ENCODE data around the gene KRTAP4-3. TPM values are rescaled to one million over a fixed set of nuclear protein-coding genes. Genes with fewer than 3 reads are reported as not detected.

KRTAP4-3 gene
- polyA plus RNA-seq, 3 donors, result not detected

- DNase-seq, result no peak
- TF ChIP-seq CTCF (IDR thresholded peaks at IDR 0.05), result no peak
- Histone ChIP-seq H4K20me1 (ENCODE audit: insufficient read depth, low read length) (no peaks in the 10 kb centered on the region), H3K27me3 (ENCODE audit: control insufficient read depth in 2 of 2, insufficient read depth in 2 of 2, low read length in 2 of 2) (no peaks in the 10 kb centered on the region), H3K9me3 (replicated peaks in 1 of 2; ENCODE audit: control insufficient read depth in 1 of 2, insufficient read depth in 1 of 2, low read length in 2 of 2) (no peaks in the 10 kb centered on the region), H3K4me2 (replicated peaks; ENCODE audit: extremely low read depth, low read length, poor library complexity, severe bottlenecking) (no peak overlapping the region), H3K4me3 (replicated peaks in 1 of 3; ENCODE audit: low read depth in 2 of 3, low read length in 3 of 3) (no peak overlapping the region), H3K79me2 (ENCODE audit: insufficient read depth, low read length) (no peaks in the 10 kb centered on the region), H3K9ac (ENCODE audit: insufficient read depth, low read length, poor library complexity, severe bottlenecking) (no peak overlapping the region), H3K36me3 (replicated peaks in 1 of 2; ENCODE audit: control insufficient read depth in 1 of 2, insufficient read depth in 2 of 2, low read length in 2 of 2) (no peaks in the 10 kb centered on the region), H2AFZ (ENCODE audit: insufficient read depth, low read depth, low read length, poor library complexity, severe bottlenecking) (no peak overlapping the region), H3K4me1 (ENCODE audit: control insufficient read depth in 1 of 2, insufficient read depth in 2 of 2, low read length in 2 of 2) (no peaks in the 10 kb centered on the region), H3K27ac (ENCODE audit: low read depth in 1 of 2, low read length in 2 of 2) (no peak overlapping the region)
- peaks cover 2 to 23% (median 9%) of the 10 kb centered on the region in 3 donors for H3K27me3 Mint-ChIP-seq (ENCODE audit: low read depth in 3 of 3)
- H3K4me3 Mint-ChIP-seq, result no peak overlapping the region
- no peaks in the 10 kb centered on the region for H3K4me1 Mint-ChIP-seq
- peaks cover 0 to 8% (median 0%) of the 10 kb centered on the region in 7 donors for H3K9me3 Mint-ChIP-seq
- H3K36me3 Mint-ChIP-seq, result no peaks in the 10 kb centered on the region
- 89% methylated on average over 6 of the region's 7 CpGs for WGBS (ENCODE audit: insufficient coverage)
- no peak overlapping the region for H3K27ac Mint-ChIP-seq
- intact Hi-C loops (cut with micrococcal nuclease), result no loop called here
These were observed 44.6 kb upstream of the KRTAP4-3 start for GRCh38 chr17:41212524-41213169.

- H3K27me3 ChIP-seq (ENCODE audit: control insufficient read depth in 2 of 2, insufficient read depth in 2 of 2, low read length in 2 of 2), result no peaks in the 10 kb centered on the region
- H3K4me1 ChIP-seq (ENCODE audit: control insufficient read depth in 1 of 2, insufficient read depth in 2 of 2, low read length in 2 of 2), result no peaks in the 10 kb centered on the region
- no peaks in the 10 kb centered on the region for H3K36me3 Mint-ChIP-seq
- no peaks in the 10 kb centered on the region for H3K4me1 Mint-ChIP-seq
- no peak overlapping the region for H3K27ac ChIP-seq (ENCODE audit: low read depth in 1 of 2, low read length in 2 of 2)
- H3K4me2 ChIP-seq (replicated peaks; ENCODE audit: extremely low read depth, low read length, poor library complexity, severe bottlenecking), result no peak overlapping the region
- no peak overlapping the region for H3K27ac Mint-ChIP-seq
- no peaks in the 10 kb centered on the region for H3K79me2 ChIP-seq (ENCODE audit: insufficient read depth, low read length)
- no peaks in the 10 kb centered on the region for H3K36me3 ChIP-seq (replicated peaks in 1 of 2; ENCODE audit: control insufficient read depth in 1 of 2, insufficient read depth in 2 of 2, low read length in 2 of 2)
- no peaks in the 10 kb centered on the region for H4K20me1 ChIP-seq (ENCODE audit: insufficient read depth, low read length)
- peak in 1 of 3 donors; percentile 7 for DNase-seq
- peaks cover 0 to 22% (median 9%) of the 10 kb centered on the region in 3 donors for H3K27me3 Mint-ChIP-seq (ENCODE audit: low read depth in 3 of 3)
- intact Hi-C loops (cut with micrococcal nuclease), result no loop called here
- no peak overlapping the region for H3K9ac ChIP-seq (ENCODE audit: insufficient read depth, low read length, poor library complexity, severe bottlenecking)
- no peak overlapping the region for H2AFZ ChIP-seq (ENCODE audit: insufficient read depth, low read depth, low read length, poor library complexity, severe bottlenecking)
- H3K4me3 ChIP-seq (replicated peaks in 1 of 3; ENCODE audit: low read depth in 2 of 3, low read length in 3 of 3), result no peak overlapping the region
- WGBS (ENCODE audit: insufficient coverage), result 80% methylated on average over 1 of the region's 1 CpG
- H3K9me3 ChIP-seq (replicated peaks in 1 of 2; ENCODE audit: control insufficient read depth in 1 of 2, insufficient read depth in 1 of 2, low read length in 2 of 2), result no peaks in the 10 kb centered on the region
- no peak overlapping the region for H3K4me3 Mint-ChIP-seq
- TF ChIP-seq CTCF (IDR thresholded peaks at IDR 0.05), result no peak
- peaks cover 0 to 8% (median 0%) of the 10 kb centered on the region in 7 donors for H3K9me3 Mint-ChIP-seq
These were observed 43.9 kb upstream of the KRTAP4-3 start for GRCh38 chr17:41211845-41212466.

Measured in CD14-positive monocyte (primary cell).